ENCODE measurements around the gene ANKRD29. TPM values are rescaled to one million over a fixed set of nuclear protein-coding genes. Genes with fewer than 3 reads are reported as not detected.

The ANKRD29 gene
- total and polyA plus RNA-seq, 7 donors = 2.5 to 31.0 (median 4.2) TPM

DNA sequence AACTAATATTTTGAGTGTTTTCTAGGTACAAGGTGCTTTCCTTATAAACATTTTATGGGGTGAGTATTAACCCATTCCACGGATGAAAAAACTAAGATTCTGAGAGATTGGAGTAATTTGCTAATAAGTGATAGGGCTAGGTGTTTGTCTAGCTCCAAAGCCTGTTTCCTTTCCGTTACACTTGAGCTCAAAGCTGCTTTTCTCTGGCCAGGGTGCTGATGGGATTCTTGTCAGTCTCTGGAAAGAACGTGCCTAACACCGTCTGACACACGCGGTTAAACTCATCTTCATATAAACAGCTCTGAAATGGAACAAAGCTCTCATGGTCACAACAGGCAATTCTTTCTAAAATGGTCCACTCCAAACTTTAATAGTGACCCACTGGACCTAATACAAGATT lies 2.0 kb upstream of the ANKRD29 start:
- WGBS, 2 donors = 58 to 62% methylated on average over 6 of the region's 6 CpGs
- DNase-seq = no peak
- Histone ChIP-seq H3K27ac (no peak overlapping the region), H3K27me3 (peaks cover 0 to 54% (median 20%) of the 10 kb centered on the region in 3 donors), H3K4me1 (peaks cover 0 to 15% (median 9%) of the 10 kb centered on the region in 4 donors), H3K4me3 (no peak overlapping the region), H3K36me3 (no peaks in the 10 kb centered on the region), H3K9me3 (no peaks in the 10 kb centered on the region)
- intact Hi-C loops (cut with DNase I) = no loop called here
- TF ChIP-seq EP300 (IDR thresholded peaks at IDR 0.05) (no peak), POLR2AphosphoS5 (IDR thresholded peaks at IDR 0.05) (no peak), POLR2A (IDR thresholded peaks at IDR 0.05) (no peak)
- TF ChIP-seq, protein P1, sequence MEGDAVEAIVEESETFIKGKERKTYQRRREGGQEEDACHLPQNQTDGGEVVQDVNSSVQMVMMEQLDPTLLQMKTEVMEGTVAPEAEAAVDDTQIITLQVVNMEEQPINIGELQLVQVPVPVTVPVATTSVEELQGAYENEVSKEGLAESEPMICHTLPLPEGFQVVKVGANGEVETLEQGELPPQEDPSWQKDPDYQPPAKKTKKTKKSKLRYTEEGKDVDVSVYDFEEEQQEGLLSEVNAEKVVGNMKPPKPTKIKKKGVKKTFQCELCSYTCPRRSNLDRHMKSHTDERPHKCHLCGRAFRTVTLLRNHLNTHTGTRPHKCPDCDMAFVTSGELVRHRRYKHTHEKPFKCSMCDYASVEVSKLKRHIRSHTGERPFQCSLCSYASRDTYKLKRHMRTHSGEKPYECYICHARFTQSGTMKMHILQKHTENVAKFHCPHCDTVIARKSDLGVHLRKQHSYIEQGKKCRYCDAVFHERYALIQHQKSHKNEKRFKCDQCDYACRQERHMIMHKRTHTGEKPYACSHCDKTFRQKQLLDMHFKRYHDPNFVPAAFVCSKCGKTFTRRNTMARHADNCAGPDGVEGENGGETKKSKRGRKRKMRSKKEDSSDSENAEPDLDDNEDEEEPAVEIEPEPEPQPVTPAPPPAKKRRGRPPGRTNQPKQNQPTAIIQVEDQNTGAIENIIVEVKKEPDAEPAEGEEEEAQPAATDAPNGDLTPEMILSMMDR (IDR thresholded peaks at IDR 0.05) = no peak

DNA sequence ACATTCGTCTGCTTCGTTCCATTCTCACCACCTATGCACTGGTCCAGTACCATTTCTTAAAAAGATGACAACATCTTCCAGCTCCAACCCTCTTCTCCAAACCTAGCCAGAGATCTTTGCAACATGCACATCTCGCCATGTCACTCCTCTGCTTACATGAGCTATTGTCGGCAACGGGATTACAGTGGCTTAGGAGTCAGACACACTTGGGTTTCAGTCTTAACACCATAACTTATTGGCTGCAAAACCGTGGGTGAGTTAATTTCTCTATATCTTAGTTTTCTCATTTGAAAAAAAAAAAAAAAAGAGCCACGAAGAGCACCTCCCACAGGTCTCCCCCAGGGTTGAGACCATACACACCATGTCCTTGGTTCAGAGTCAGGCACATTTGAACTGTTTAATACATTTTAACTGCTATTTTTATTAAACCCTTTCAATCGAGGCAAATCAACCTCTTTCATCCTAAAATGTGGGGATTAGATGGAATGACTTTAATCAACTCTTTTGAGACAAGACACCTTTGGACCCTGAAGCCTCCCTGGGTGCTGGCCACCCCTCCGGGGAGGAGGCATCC lies 889 bp downstream of the ANKRD29 start:
- Histone ChIP-seq H3K27ac (no peak overlapping the region), H3K4me1 (peaks cover 0 to 15% (median 9%) of the 10 kb centered on the region in 4 donors), H3K9me3 (no peaks in the 10 kb centered on the region), H3K4me3 (peak overlapping the region; percentile 38 to 63 (median 52)), H3K27me3 (peaks cover 0 to 54% (median 20%) of the 10 kb centered on the region in 3 donors), H3K36me3 (no peaks in the 10 kb centered on the region)
- intact Hi-C loops (cut with DNase I) = no loop called here
- TF ChIP-seq POLR2A (IDR thresholded peaks at IDR 0.05) (no peak), POLR2AphosphoS5 (IDR thresholded peaks at IDR 0.05) (no peak), EP300 (IDR thresholded peaks at IDR 0.05) (no peak)
- TF ChIP-seq, protein P1 (IDR thresholded peaks at IDR 0.05) = no peak
- WGBS, 2 donors = 42 to 48% methylated on average over 9 of the region's 9 CpGs
- DNase-seq = no peak

DNA sequence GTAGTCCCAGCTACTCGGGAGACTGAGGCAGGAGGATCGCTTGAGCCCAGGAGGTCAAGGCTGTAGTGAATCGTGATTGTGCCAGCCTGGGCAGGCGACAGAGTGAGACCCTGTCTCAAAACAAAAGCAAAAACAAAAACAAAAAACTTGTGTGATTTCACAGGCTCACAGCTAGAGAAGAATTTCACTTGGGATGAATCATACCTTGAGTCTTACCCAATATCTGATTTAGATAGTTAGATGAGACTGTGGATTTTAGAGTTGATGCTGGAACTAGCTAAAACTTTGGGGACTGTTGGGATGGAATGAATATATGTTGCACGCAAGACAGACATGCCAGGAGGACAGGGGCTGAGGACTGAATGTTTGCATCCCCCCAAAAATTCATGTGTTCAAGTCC lies 4.4 kb downstream of the ANKRD29 start:
- no peaks in the 10 kb centered on the region for H3K9me3 ChIP-seq
- H3K27ac ChIP-seq = no peak overlapping the region
- TF ChIP-seq EP300 (IDR thresholded peaks at IDR 0.05) (no peak), POLR2AphosphoS5 (IDR thresholded peaks at IDR 0.05) (no peak)
- TF ChIP-seq, protein P1 (IDR thresholded peaks at IDR 0.05) = no peak
- intact Hi-C loops (cut with DNase I) = no loop called here
- 91% methylated on average over 5 of the region's 5 CpGs for WGBS, 2 donors
- DNase-seq = no peak
- H3K4me3 ChIP-seq = no peak overlapping the region
- peaks cover 0 to 13% (median 8%) of the 10 kb centered on the region in 4 donors for H3K4me1 ChIP-seq
- H3K36me3 ChIP-seq = no peaks in the 10 kb centered on the region
- peaks cover 0 to 38% (median 15%) of the 10 kb centered on the region in 3 donors for H3K27me3 ChIP-seq

- Histone ChIP-seq H3K4me3 (no peak overlapping the region), H3K36me3 (no peaks in the 10 kb centered on the region), H3K4me1 (no peaks in the 10 kb centered on the region), H3K9me3 (no peaks in the 10 kb centered on the region), H3K27me3 (no peaks in the 10 kb centered on the region), H3K27ac (no peak overlapping the region)
- 73 to 84% methylated on average over 6 of the region's 6 CpGs for WGBS, 2 donors
- no peak for DNase-seq
- TF ChIP-seq POLR2A (IDR thresholded peaks at IDR 0.05) = no peak
- TF ChIP-seq POLR2AphosphoS5 (IDR thresholded peaks at IDR 0.05) = no peak
- no peak for TF ChIP-seq EP300 (IDR thresholded peaks at IDR 0.05)
- TF ChIP-seq, protein P1 (IDR thresholded peaks at IDR 0.05) = no peak
- intact Hi-C loops (cut with DNase I) = no loop called here
Observed at GRCh38 chr18:23652232-23652631, 10.5 kb downstream of the ANKRD29 start.

Data from sigmoid colon (tissue), 7 donors.